ENCODE data around the gene LSM7. TPM values are rescaled to one million over a fixed set of nuclear protein-coding genes. Genes with fewer than 3 reads are reported as not detected.

Gene LSM7
- total RNA-seq, 1 experiment from 2014 or later, result 282 TPM

DNA sequence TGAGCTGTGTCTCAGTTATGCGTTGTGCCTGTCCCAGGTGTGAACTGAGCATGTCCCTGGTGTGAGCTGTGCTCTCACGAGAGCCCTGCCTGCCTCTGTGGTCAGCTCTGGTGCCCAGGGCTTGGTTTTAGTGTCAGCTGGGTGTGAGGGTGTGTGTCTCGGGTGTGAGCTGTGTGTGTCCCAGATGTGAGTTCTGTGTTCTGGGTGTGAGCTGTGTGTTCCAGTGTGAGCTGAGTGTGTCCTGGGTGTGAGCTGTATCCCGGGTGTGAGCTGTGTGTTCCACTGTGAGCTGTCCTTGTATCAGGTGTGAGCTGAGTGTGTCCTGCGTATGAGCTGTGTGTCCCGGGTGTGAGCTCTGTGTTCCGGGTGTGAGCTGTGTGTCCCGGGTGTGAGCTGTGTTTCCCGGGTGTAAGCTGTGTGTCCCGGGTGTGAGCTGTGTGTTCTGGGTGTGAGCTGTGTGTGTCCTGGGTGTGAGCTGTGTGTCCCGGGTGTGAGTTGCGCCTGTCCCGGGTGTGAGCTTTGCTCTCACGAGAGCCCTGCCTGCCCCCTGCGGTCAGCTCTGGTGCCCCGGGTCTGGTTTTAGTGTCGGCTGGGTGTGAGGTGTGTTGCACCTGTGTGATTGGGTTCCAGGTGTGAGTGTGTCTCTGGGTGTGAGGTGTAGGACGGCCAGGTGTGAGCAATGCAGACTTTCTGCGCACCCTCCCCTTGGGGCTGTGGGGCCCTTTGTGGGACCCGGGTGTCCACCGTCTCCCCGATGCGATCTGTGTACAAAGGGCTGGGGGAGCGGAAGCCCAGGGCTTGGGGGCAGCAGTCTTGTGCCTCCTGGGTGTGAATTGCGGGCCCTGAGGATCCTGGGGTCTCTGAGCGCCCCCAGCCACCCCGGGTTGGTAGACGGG lies 39.3 kb downstream of the LSM7 start:
- DNase-seq (no peak), ATAC-seq (no peak)
- no TSS peak for BruUV-seq (replicated peaks)
- Histone ChIP-seq H3K79me2 (ENCODE audit: low read length) (no peaks in the 10 kb centered on the region), H3K27me3 (ENCODE audit: low read length) (peaks cover 21% of the 10 kb centered on the region), H3K9ac (ENCODE audit: low read length) (no peak overlapping the region), H3K27ac (ENCODE audit: low read length) (no peak overlapping the region), H3K4me2 (ENCODE audit: low read length) (peak overlapping the region; percentile 74; the same call in 1 of the 2 replicates), H3K4me3 (ENCODE audit: low read length) (no peak overlapping the region), H3K9me2 (replicated peaks; ENCODE audit: low read length) (no peaks in the 10 kb centered on the region), H3K9me3 (ENCODE audit: low read length) (no peaks in the 10 kb centered on the region), H2AFZ (ENCODE audit: low read length) (no peak overlapping the region), H3K36me3 (ENCODE audit: low read depth, low read length) (no peaks in the 10 kb centered on the region), H3K4me1 (ENCODE audit: insufficient read depth, low read length) (no peaks in the 10 kb centered on the region), H4K20me1 (ENCODE audit: low read length) (no peaks in the 10 kb centered on the region), H3F3A (ENCODE audit: low read length, unreplicated experiment) (no peaks in the 10 kb centered on the region)
- no peak for TF ChIP-seq CTCF (conservative IDR thresholded peaks at IDR 0.05; ENCODE audit: low read depth, low read length)
- no peak for TF ChIP-seq EZH2 (IDR thresholded peaks at IDR 0.05; ENCODE audit: low read length, unreplicated experiment)
- no peak for TF ChIP-seq EZH2phosphoT487 (IDR thresholded peaks at IDR 0.05; ENCODE audit: borderline replicate concordance, low read length)
- CTCF ChIA-PET, result no interaction called here
- POLR2A ChIA-PET (ENCODE audit: unreplicated experiment), result no interaction called here
- intact Hi-C loops (cut with micrococcal nuclease), result no loop called here

GRCh38 chr19:2288338-2288817 lies 40.0 kb downstream of the LSM7 start:
- TF ChIP-seq CTCF (conservative IDR thresholded peaks at IDR 0.05; ENCODE audit: low read depth, low read length) (no peak), EZH2phosphoT487 (IDR thresholded peaks at IDR 0.05; ENCODE audit: borderline replicate concordance, low read length) (no peak), EZH2 (IDR thresholded peaks at IDR 0.05; ENCODE audit: low read length, unreplicated experiment) (no peak)
- Histone ChIP-seq H3K4me1 (ENCODE audit: insufficient read depth, low read length) (no peaks in the 10 kb centered on the region), H3K9ac (ENCODE audit: low read length) (no peak overlapping the region), H3K36me3 (ENCODE audit: low read depth, low read length) (no peaks in the 10 kb centered on the region), H3F3A (ENCODE audit: low read length, unreplicated experiment) (no peaks in the 10 kb centered on the region), H3K9me3 (ENCODE audit: low read length) (no peaks in the 10 kb centered on the region), H3K4me3 (ENCODE audit: low read length) (no peak overlapping the region), H3K79me2 (ENCODE audit: low read length) (no peaks in the 10 kb centered on the region), H3K27ac (ENCODE audit: low read length) (no peak overlapping the region), H4K20me1 (ENCODE audit: low read length) (no peaks in the 10 kb centered on the region), H2AFZ (ENCODE audit: low read length) (no peak overlapping the region), H3K27me3 (ENCODE audit: low read length) (peaks cover 21% of the 10 kb centered on the region), H3K4me2 (ENCODE audit: low read length) (no peak overlapping the region), H3K9me2 (replicated peaks; ENCODE audit: low read length) (no peaks in the 10 kb centered on the region)
- POLR2A ChIA-PET (ENCODE audit: unreplicated experiment), result no interaction called here
- ATAC-seq (no peak), DNase-seq (no peak)
- CTCF ChIA-PET, result no interaction called here
- BruUV-seq (replicated peaks), result no TSS peak
- intact Hi-C loops (cut with micrococcal nuclease), result no loop called here

All from PC-3 (cell line).